Bone marrow (tissue), 2 donors: ENCODE results near the gene FAM217A.
"Not testable (repeated sequence)": the region's sequence is repeated elsewhere in the genome, so short reads cannot be mapped to it uniquely, and the experiment has no call there.

Experiments used
- DNase-seq, 2 donors: peaks; one replicate each; lab custom pipeline; 2025; lab: John Stamatoyannopoulos, UW

The FAM217A gene, protein sequence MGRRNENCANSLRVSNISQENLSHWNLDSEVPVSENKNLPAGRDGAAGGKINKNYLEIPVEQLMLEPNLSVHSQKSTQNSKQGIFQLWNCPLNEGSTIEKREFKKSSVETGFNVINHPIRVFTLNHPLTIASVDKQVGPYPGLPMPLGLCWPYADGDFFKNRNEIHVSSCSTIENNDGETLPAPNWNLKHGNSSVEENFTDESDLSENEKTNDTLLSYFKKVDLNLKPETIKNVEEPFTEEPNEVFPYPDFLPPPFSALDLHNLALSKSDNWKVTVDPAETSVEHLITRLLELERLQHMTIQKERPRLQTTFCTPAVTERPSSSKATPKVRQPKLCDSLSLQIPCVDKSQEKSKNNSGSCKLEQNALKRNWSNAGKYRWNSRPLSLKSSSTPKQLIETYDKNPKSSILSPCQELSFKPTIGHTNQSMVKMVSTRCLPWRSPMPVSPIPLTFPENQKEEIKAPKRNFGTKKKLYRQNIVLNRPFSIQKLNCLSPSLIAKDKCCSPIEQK

DNA sequence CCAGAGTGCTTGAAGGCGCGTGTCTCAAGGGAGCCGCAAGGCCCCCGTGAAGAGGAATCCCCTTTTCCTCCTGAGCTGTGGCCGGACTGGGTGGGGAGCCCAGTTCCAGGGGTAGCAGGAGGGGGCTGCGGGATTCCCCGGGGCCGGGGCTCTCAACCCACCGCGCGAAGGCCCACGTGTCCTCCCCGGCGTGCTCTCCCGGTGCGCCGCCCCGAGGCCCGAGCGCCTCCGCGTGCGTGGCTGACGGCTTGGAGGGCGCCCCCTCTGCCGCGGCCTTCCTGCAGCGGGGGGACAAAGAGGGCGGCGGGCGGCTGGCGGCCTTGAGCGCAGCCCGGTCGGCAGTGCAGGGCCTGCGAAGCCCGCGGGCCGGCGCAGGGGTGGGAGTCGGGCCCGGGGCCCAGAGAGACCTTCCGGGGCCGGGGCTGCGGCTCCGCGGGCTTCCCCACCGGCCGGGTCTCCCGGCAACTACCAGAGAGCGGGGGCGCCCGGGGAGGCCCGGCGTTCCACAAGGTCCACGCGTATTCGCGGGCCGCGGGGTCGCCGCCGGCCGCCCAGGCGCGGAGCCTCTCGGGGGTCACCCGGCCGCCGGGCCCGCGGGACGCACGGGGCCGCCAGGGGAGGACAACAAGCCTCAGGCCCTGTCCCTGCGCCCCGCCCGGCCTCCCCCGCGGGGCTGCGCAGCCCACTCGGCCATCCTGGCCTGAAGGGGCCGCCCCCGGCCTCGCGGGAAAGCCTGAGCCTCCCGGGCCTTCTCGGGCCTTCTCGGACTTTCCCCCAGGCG, at the start of gene FAM217A:
Gene FAM217A (minus strand): TSS at position 447 of the 781 bp plus-strand sequence. CDS start 1,723 bp downstream, outside the sequence.
- no peak for DNase-seq

DNA sequence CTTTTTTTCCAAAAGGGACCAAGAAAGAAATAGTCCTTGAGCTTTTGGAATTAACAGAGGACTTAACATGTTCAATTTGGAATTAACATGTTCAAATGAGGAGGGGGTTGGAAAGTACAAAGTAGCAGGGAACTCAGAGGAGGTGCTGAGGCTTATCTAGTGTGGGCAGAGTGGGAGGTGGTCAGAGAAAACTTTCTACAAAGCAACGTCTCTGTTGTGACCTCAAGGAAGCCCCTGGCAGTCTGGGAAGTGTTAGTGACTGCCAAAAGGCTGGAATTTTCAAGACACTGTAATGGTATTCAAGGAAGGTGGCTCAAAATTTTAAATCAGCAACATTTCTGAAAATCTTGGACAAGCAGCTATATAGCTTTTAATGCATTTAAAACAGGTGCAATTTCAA, 49.1 kb upstream of the FAM217A start:
- no peak for DNase-seq

DNA sequence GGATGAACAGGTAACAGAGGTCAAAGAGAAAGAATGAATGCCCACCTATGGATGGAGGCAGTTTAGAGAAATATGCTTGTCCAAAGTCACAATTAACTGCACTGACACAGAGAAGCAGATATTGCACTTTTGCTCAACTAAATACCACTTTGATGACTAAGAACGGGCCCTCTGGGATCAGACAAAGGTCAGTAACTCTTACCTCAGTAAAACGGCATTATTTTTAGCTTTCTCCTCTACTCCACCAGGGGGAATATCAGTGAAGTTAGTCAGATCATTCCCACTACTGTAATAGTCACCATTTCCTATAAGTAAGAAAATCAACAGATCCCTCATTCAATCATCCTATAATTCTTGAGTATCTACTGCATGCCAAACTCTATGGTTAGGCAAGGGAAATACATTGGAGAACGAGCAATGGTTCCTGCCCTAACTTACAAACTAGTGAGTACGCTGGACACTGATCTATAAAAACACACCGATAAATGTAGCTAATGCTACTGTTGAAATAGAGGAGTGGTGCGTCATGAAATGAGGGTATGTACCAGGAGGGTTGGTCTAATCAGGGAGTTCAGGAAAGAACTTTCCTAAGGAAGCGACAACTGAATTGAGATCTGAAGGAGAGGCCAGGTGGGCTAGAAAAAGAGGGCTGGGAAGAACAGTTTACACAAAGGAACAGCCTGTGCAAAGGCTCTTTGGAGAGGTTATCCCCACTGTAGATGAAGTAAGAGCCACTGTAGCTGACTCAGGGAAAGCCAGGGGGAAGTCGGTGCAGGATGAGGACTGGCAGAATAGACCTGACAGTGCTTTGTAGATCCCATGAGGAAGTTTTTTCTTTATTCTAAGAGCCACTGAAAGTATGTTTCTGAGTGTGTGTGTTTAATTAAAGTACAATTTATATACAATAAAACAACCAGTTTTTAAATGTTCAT, 47.3 kb upstream of the FAM217A start:
- DNase-seq: no peak

DNA sequence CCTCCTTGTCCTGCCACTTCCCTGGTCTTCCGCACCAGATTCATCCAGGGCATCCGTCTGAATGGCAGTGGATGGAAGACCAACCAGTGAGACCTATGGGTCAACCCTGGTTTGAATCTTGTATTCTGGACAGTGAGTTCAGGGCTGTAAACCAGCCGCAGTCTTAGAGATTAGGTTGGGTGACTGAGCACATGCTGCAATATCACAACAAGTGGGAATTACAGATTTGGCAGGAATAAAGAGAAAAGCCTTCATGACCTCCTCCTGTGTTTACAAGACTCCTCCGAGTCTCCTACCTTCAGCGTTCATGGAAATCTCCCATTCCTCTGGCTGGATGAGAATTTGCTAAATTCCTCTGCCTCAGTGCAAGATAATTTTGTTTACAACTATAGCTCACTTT, 46.6 kb upstream of the FAM217A start:
- no peak for DNase-seq

DNA sequence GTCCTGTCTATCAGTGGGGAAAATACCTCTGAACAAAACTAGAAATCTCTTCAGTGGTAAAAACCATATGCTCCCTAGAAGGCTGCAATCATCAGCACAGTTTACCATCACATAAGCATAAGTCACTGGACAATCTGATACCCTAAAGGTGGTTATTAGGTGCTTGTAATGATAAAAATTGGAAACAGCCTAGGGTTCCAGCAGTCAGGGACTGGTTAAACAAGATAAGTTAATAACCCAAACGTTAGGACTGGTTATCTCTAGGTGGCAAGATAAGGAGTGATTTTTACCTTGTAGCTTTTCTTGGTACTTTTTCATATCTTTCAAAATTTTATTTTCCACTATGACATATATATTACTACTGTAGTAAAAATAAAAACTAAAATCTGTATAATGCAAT, 45.4 kb upstream of the FAM217A start:
- no peak for DNase-seq

DNA sequence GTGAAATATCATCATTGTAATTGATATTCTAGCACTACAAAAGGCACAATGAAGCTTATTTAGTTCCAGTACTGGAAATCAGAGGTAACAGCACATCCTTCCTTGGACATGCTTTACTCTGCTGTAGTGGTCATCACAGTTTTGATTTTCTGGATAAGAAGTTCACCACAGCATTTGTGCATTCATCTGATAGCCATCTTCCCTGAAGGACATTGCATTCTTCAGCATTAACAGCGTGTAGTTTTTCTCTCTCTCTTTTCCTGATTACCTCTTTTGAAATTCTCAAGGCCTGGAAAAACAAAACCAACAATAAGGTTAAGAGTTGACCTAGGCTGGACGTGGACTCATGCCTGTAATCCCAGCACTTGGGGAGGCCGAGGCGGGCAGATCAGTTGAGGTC, 36.8 kb upstream of the FAM217A start:
- DNase-seq: no peak

DNA sequence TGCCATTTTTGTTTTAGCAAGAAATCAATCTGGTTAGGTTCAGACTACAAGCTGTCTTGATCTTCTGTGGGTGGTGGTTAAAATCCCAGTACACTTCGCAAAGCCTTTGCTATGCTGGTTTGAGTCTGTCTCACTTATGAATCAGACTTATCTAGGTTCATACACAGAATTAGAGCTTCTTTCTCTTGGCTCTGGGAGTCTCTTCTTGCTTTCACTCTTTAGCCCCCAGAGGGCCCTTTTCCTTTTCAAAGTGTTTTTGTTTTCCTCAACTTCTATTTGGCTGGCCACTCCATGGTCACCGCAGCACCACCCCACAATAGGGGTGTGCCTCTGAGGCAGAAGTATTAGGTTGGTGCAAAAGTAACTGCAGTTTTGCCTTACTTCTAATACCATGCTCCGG, 35.2 kb upstream of the FAM217A start:
- no peak for DNase-seq

DNA sequence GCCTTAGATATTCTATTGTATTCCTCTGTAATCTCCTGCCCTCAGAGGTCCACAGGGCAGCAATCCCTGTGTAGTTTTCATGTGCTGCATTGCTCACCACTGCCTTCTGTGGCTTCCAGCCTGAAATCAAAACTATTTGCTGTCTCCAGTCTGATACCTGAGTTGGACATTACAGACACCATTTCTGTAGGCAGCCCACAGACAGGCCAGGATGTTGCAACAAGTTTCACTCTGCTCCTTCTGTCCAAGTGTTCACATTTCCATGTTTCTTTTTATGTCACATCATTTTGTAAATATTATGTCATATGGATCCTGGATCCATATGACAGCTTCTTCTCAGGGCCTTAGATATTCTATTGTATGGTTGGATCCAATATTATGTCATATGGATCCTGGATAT, 34.7 kb upstream of the FAM217A start:
- no peak for DNase-seq

DNA sequence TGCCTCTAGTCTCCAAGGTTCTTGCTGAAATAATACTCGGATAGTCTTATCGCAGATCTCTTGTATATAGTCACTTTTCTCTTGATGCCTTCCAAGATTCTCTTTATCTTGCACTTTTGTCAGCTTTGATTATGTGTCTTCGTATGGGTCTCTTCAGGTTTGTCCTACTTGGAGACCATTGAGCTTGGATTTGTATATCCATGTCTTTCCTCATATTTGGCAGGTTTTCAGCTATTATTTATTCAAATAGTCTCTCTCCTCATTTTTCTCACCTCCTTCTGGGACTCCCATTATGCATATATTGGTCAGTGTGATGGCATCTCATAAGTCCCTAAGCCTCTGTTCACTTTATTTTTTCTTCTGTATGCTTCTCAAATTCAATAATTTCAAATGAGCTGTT, 33.4 kb upstream of the FAM217A start:
- DNase-seq: no peak

DNA sequence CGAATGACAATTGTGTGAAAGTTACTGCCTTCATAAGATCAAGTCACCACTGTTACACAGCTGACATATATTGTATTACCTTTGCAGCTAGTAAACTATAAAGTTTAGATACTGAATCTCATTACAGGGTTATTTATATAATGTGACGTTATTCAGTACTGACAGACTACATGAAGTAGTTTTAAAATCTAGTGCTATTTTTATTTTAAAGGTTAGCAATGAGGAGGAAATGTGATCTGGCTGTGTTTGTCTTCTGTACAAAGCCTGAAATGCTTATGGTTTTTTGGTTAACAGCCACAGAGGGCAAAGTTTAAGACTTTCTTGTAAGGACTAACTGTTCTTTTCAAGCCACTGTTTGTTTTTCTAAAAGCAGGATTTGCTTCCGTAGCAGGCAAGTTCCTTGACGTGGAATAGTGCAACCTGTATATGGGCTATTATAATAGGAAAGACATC, 30.5 kb upstream of the FAM217A start:
- DNase-seq: not testable (repeated sequence)

DNA sequence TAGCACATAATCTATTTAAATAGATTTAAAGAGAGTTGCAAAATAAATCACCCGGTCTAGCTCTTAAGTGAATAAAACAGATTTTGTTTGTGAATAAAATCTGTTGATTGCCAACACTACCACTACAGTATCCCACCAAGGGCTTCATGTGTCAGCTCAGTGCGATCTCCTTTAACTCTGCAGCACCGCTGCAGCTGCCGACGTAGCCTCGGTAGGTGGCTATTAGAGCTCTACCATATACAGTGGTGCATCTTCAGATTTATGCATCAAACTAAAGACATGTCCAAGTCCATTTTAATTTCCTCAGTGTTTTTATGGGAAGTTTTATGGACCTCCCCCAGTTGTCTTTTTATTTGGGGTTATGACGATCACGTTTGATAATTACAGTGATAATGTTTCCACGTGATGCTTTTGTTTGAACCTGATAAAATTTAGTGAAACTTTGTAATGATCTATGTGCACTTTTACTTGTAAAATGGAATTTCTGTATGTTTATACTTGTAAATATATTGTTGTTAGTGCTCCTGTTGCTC, 29.7 kb upstream of the FAM217A start:
- no peak for DNase-seq

DNA sequence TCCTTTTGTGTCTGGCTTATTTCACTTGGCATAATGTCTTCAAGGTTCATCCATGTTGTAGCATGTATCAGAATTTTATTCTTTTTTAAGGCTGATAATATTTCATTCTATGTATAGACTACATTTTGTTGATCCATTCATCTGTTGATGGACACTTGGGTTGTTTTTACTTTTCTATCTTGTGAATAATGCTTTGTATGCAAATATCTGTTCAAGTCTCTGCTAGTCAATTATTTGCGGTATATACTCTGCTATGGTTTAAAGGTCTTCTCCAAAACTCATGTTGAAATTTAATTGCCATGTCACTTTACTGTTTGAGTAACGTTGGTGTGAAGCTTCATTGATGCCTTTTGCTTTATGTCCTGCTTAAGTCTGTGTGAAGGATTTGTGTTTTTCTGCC, 28.9 kb upstream of the FAM217A start:
- no peak for DNase-seq

DNA sequence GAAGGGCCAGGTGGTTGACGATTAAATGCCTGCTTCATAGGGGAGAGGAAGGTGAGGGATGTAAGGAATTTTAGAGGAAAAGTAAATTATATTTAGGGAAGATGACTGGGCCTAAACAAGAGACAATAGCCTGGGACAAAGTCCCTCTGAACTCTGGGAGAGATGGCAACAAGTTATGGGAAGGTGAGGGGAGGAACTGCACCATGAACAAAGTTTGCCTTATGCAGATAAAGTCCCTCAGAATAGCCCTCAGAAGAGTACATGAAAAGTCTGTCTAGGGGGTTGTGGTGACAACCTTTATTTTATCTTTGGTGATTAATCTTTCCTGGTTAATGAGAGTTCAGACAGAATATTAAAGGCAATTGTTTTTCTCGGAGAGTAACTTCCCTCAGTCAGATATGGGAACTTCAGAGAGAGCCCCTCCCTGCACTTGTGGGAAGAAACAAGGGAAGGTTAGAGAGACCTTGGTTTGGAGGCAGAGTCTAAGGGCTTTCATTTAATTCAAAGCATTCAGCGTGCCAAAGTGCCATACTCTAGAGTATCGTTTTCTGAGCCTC, 27.1 kb upstream of the FAM217A start:
- no peak for DNase-seq

DNA sequence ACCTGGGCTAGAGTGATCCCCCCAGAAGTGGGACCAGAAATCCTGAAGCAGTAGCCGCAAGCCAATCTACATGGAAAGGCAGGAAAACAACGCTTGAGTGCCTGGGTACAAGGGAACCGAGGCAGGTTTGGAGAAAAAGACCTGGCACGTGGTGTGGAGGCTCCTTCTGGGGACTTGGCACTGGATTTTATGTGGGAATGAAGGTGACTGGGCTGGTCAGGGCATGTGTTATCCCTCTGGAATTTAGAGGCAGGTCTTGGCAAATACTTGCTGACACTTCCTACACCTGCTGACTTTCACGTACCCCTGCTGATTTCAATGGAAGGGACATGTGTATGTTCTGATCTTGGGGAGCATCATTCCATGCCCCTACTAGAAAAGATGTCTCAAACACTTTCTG, 25.0 kb upstream of the FAM217A start:
- no peak for DNase-seq

DNA sequence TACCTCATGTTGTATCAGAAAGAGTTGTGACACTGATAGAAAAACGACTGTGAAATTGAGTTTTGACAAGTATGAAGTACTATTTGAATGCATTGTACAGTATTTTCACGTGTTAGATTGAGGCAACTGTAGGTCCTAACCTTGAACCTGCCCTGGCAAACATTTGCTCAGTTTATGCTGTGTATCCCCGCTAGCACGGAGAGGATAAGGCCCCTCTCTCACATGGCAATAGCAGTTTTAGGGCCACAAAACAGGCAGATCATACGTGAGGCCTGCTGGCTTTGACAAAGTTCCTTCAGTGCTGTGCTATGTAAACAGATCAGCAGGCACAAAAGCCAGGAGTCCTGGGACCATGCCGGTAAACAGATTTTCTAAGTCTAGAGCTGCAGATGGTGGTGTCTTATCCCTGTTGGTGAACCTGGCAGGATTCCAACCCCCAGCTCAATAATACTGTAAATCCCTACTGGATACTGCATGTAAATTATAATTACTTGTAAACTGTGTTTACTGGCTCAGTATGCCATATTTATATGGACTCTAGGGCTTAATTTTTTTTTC, 23.8 kb upstream of the FAM217A start:
- DNase-seq: no peak

DNA sequence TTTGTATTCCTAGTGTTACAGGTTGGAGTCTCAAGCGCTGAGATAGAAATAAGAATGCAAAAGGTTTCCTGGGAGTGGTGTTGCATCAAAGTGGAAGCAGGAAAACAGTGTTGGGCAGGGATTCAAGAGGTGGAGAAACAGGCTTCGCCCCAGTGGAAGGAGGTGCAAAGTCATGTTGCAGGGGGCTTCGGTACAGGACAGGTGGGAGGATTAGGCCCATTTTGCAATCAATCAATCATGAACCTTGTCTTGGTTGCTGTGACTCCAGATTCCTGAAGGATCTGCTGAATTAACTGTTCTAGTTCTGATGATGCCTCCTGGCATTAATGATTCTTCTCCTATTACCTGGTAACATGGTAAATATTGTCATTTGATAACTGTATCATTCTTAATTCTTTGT, 22.4 kb upstream of the FAM217A start:
- no peak for DNase-seq

DNA sequence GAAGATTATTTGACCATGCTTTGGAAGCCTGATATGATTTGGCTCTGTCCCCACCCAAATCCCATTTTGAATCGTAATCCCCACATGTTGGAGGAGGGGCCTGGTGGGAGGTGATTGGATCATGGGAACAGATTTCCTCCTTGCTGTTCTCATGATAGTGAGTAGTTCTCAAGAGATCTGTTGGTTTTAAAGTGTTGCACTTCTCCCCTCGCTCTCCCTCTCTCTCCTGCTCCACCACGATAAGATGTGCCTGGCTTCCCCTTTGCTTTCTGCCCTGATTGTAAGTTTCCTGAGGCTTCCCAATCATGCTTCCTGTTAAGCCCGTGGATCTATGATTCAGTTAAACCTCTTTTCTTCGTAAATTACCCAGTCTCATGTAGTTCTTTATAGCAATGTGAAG, 21.7 kb upstream of the FAM217A start:
- no peak for DNase-seq

DNA sequence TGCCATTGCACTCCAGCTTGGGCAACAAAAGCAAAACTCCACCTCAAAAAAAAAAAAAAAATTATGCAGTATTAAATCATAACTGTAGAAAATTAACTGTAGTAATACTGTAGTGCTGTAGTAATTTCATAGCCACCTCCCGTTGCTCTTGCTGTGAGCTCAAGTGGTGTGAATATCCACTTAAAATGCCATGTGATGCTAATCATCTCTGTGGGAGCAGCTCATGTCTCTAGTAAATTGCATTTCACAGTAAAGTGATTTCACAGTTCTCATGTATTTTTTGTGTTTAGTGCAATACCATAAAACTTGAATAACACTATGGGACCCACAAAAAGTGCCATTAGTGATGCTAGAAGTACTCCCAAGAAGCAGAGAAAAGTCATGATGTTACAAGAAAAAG, 14.4 kb upstream of the FAM217A start:
- DNase-seq: no peak

DNA sequence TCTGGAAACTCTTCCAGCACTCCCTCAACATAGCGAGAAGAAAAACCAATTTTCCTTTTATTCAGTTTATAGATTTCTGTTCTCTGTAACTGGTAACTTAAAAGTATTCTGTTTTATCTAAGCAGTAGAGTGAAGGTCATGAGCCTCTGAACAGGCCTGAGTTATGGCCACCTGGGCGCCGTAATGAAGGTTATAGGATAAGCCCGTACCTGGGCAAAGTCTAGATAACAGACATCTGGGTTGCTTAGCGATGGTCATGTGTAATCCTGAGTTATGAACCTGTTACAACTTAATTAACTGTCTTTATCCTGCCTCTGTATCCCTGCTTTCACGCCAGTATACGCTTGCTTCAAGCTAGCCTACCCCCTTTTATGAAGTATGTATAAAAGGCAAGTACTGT, 13.0 kb upstream of the FAM217A start:
- no peak for DNase-seq

DNA sequence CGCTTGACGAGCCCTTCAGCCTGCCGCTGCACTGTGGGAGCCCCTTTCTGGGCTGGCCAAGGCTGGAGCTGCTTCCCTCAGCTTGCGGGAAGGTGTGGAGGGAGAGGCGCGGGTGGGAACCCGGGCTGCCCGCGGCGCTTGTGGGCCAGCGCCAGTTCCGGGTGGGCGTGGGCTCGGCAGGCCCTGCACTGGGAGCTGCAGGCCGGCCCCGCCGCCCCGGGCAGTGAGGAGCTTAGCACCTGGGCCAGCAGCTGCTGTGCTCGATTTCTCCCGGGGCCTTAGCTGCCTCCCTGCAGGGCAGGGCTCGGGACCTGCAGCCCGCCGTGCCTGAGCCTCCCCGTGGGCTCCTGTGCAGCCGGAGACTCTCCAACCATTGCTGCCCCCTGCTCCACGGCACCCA, 11.1 kb upstream of the FAM217A start:
- DNase-seq: not testable (repeated sequence)

DNA sequence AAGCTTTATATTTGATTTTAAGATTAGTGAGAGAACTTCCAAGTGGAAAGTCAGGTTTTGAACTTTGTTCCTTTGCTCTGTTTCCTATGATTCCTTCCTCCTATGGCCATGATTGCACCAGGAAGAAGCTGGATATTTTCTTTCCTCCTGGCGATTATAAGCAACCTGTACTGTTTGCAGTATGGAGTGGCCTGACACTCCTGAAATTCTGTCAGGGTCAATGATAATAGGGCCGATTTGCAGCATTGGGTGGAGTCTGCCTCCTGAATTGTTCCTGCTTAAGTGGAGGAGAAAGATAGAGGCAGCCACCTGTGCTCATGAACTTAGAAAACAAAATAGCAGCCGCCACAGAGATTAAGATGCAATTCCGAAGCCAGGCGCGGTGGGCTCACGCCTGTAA, 9.8 kb upstream of the FAM217A start:
- DNase-seq: no peak
